Measurements from ENCODE around the gene NADK2.

The NADK2 gene

DNA sequence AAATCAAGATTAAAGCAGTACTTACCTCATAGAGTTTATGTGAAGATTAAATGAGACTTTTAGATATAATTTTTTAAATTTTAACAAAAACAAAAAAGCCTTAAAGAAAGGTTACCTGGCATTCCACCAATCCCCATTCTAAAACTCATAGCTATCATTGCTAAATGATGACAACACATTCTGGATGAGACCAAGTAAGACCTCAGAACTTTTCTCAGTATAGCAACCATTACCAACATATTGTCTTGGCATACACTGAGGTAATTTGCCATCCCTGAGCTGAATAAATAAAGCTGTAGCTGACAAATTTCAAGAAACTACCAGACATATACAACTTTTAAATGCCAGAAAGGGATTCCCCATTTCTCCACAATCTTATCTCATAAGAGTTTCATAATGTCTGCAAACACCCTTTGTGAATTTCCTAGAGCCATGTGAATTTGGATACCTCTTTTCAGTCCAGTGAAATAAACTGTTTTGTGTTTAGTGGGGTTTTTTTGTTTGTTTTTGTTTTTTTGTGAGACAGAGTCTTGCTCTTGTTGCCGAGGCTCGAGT, 30.5 kb upstream of the NADK2 start:
- TF ChIP-seq Cebpa-rat (IDR thresholded peaks at IDR 0.05): no peak
- Histone ChIP-seq H3K9me3 (no peaks in the 10 kb centered on the region), H3K4me2 (no peak overlapping the region), H3K27me3 (no peaks in the 10 kb centered on the region), H3K27ac (no peak overlapping the region), H3K4me3 (no peak overlapping the region), H3K9ac (no peak overlapping the region), H4K20me1 (no peaks in the 10 kb centered on the region), H3K4me1 (peaks cover 8% of the 10 kb centered on the region; the same call in 1 of the 2 replicates), H3K36me3 (no peaks in the 10 kb centered on the region)

DNA sequence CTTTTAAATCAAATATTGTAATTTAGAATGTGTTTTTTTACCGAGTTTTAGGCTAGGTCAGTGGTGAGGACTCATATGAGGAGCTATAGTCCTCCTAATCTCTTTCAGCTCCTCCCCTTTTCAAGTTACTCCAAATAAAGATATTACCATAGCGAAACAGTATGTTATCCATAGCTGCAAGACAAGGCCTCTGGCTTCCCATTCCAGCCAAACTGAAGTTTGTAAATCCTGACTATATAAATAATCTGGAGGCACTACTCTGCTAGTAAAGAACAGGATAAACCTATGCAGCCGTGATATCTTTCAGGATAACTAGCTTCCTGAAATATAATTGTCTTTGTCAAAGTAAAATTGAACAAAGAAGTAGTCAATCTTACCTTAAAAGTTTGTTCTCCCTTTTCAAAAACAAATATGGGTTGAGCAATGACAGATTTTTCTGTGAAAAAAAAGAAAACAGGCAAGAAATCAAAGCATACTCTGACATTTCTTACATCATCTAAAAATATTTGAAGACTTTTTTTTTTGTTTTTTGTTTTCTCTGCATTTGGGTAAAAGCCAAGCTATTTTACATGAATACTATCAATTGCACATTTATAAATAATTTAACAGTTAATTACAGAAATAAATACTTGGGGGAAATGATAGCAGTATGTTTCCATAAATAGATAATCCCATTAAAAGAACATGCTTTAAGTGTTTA, 29.3 kb upstream of the NADK2 start:
- H3K9me3 ChIP-seq: no peaks in the 10 kb centered on the region
- H3K36me3 ChIP-seq: no peaks in the 10 kb centered on the region
- no peak for TF ChIP-seq Cebpa-rat (IDR thresholded peaks at IDR 0.05)
- H3K27me3 ChIP-seq: no peaks in the 10 kb centered on the region
- H3K27ac ChIP-seq: no peak overlapping the region
- peaks cover 8% of the 10 kb centered on the region; the same call in 1 of the 2 replicates for H3K4me1 ChIP-seq
- no peak overlapping the region for H3K4me3 ChIP-seq
- H3K4me2 ChIP-seq: no peak overlapping the region
- H4K20me1 ChIP-seq: no peaks in the 10 kb centered on the region
- no peak overlapping the region for H3K9ac ChIP-seq

DNA sequence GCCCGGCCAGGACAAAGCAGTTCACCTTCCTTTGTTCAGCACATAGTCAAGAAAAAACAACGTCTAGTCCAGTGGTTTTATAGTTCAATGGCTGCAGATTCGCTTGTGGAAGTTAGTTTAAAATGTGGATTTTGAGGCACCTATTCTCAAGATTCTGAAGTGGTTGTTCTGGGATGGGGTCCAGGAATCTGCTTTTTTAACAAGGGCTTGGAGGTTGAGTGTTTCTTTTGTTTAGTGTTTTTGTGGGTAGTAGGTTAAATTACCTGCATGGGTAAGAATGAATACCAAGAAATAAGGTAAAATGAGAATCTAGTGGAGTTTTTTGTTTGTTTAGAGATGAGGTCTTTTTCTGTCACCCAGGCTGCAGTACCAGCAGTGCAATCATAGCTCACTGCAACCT, 28.4 kb upstream of the NADK2 start:
- Histone ChIP-seq H3K9me3 (no peaks in the 10 kb centered on the region), H3K4me2 (0 out of 2 replicates have a peak overlapping the region, but pooled peaks have one; percentile 1), H3K4me1 (peaks cover 8% of the 10 kb centered on the region; the same call in 1 of the 2 replicates), H3K27ac (no peak overlapping the region), H3K27me3 (no peaks in the 10 kb centered on the region), H3K4me3 (no peak overlapping the region), H3K36me3 (no peaks in the 10 kb centered on the region), H4K20me1 (no peaks in the 10 kb centered on the region), H3K9ac (no peak overlapping the region)
- no peak for TF ChIP-seq Cebpa-rat (IDR thresholded peaks at IDR 0.05)

DNA sequence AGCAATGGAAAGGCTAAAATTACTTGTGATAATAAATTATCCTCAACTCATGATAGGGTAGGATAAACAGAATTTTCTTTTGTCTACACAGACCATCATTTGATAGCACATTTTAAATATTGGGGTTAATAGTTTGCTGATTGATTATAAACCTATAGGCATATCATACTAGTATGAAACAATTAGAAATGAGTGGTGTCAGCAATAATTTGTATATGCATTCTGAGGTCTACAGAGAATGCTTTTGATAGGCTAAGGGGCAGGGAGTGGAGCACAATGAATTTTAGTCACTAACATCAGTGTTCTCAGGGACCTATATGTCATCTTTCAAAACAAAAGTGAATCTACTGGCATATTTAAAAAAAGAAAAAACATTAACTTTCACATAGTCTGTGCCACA, 27.8 kb upstream of the NADK2 start:
- Histone ChIP-seq H3K36me3 (no peaks in the 10 kb centered on the region), H3K9me3 (no peaks in the 10 kb centered on the region), H3K27me3 (no peaks in the 10 kb centered on the region), H3K4me2 (0 out of 2 replicates have a peak overlapping the region, but pooled peaks have one; percentile 1), H4K20me1 (no peaks in the 10 kb centered on the region), H3K27ac (no peak overlapping the region), H3K4me1 (peaks cover 8% of the 10 kb centered on the region; the same call in 1 of the 2 replicates), H3K4me3 (no peak overlapping the region), H3K9ac (no peak overlapping the region)
- no peak for TF ChIP-seq Cebpa-rat (IDR thresholded peaks at IDR 0.05)

- no peaks in the 10 kb centered on the region for H4K20me1 ChIP-seq
- H3K4me3 ChIP-seq: no peak overlapping the region
Observed at GRCh38 chr5:36267905-36268304, 26.2 kb upstream of the NADK2 start.

DNA sequence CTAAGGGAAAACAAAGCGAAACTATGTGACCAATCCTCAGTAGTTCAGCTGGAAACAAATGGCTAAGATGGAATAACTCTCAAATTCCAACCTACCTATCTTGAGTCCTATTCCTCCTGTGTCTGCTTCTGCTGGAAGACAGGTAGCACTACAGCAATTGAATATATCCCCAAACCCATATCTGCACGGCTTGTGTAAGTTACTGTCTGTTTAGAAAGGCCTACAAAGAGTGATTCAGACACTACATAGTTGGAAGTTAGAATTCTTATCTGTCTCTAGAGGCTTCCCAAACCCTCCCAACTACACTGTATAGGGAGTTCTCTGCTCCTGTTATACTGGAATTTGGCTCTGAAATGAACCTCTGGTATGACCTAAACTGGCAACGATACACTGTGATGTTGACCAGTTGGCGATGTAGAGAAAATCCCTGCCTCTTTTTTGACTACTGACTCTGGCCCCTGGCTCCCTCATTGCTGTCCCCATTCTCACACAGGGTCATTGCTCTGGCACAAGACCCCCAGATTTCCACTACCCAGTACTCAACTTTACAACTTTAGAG, 22.6 kb upstream of the NADK2 start:
- Histone ChIP-seq H3K4me2 (no peak overlapping the region), H3K4me3 (no peak overlapping the region), H3K9me3 (no peaks in the 10 kb centered on the region), H3K9ac (no peak overlapping the region), H4K20me1 (no peaks in the 10 kb centered on the region), H3K27me3 (no peaks in the 10 kb centered on the region), H3K27ac (no peak overlapping the region), H3K4me1 (peaks cover 17% of the 10 kb centered on the region), H3K36me3 (no peaks in the 10 kb centered on the region)
- no peak for TF ChIP-seq Cebpa-rat (IDR thresholded peaks at IDR 0.05)

More at GRCh38 chr5:36267905-36268304, 26.2 kb upstream of the NADK2 start:
- peaks cover 8% of the 10 kb centered on the region; the same call in 1 of the 2 replicates for H3K4me1 ChIP-seq
- TF ChIP-seq Cebpa-rat (IDR thresholded peaks at IDR 0.05): no peak
- no peak overlapping the region for H3K9ac ChIP-seq
- H3K9me3 ChIP-seq: no peaks in the 10 kb centered on the region
- H3K27ac ChIP-seq: no peak overlapping the region
- H3K36me3 ChIP-seq: no peaks in the 10 kb centered on the region
- H3K27me3 ChIP-seq: no peaks in the 10 kb centered on the region
- no peak overlapping the region for H3K4me2 ChIP-seq

- no peak for TF ChIP-seq Cebpa-rat (IDR thresholded peaks at IDR 0.05)
- no peaks in the 10 kb centered on the region for H4K20me1 ChIP-seq
- no peak overlapping the region for H3K27ac ChIP-seq
- H3K4me1 ChIP-seq: peaks cover 17% of the 10 kb centered on the region
- no peaks in the 10 kb centered on the region for H3K27me3 ChIP-seq
- H3K9me3 ChIP-seq: no peaks in the 10 kb centered on the region
- H3K9ac ChIP-seq: no peak overlapping the region; the same call in 1 of the 2 replicates
- H3K36me3 ChIP-seq: no peaks in the 10 kb centered on the region
- no peak overlapping the region for H3K4me3 ChIP-seq
- peak overlapping the region; percentile 19 for H3K4me2 ChIP-seq
Observed at GRCh38 chr5:36261186-36261585, 19.5 kb upstream of the NADK2 start.

DNA sequence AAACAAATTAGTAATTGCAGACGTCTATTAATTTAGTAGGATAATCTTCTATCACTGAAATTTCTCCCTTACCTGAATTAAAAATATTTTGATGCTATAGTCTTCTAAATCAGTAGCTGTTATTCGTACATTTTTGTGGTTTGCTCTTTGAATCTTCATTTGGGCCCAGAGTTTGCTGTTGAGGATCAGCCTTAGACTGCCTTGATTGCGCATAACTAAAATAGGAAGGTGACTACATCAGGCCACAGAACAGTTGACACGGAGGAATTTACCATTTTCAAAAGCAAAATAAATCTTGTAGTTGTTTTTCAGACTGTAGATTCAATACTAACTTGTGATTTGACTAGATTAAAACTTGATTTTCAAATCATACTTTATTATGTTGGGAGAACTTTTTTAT, 11.8 kb upstream of the NADK2 start:
- peaks cover 4% of the 10 kb centered on the region; the same call in 1 of the 2 replicates for H3K4me1 ChIP-seq
- H3K36me3 ChIP-seq: no peaks in the 10 kb centered on the region
- no peaks in the 10 kb centered on the region for H3K9me3 ChIP-seq
- no peak overlapping the region for H3K4me3 ChIP-seq
- no peak overlapping the region for H3K27ac ChIP-seq
- H3K9ac ChIP-seq: no peak overlapping the region
- H3K27me3 ChIP-seq: no peaks in the 10 kb centered on the region
- no peaks in the 10 kb centered on the region for H4K20me1 ChIP-seq
- H3K4me2 ChIP-seq: no peak overlapping the region
- TF ChIP-seq Cebpa-rat (IDR thresholded peaks at IDR 0.05): no peak

DNA sequence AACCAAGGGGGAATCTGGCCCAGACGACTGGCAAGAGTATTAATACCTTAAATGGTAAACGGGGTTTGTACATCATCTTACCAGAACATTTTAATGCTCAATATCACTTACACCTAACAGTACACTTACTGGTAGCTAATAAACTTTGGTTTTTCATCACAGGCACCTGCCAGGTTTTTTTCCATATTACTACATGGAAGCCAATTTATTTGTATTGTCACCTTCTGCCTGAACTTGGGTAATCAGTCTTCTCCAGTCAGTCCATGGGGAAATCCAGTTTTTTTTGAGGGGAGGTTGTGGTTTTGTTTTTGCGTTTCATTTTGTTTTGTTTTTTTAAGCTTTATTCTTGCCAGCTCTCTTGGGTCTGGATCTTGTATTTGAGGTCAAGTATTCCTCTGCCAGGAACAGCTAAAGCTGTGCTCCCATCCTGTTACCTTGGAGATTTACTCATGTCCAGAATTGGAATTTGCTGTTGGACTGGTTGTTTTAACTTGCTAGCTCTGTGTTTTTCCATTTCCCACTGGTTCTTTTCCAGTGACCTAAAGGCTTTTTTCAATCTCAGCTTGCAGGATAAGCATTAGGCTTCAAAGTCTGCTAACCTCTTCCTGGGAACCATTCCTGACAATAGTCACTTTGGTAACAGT, 11.1 kb upstream of the NADK2 start:
- Histone ChIP-seq H3K4me1 (peaks cover 4% of the 10 kb centered on the region; the same call in 1 of the 2 replicates), H3K36me3 (no peaks in the 10 kb centered on the region), H3K27me3 (no peaks in the 10 kb centered on the region), H3K9ac (no peak overlapping the region), H4K20me1 (no peaks in the 10 kb centered on the region), H3K9me3 (no peaks in the 10 kb centered on the region), H3K4me3 (no peak overlapping the region), H3K4me2 (no peak overlapping the region), H3K27ac (no peak overlapping the region)
- no peak for TF ChIP-seq Cebpa-rat (IDR thresholded peaks at IDR 0.05)

DNA sequence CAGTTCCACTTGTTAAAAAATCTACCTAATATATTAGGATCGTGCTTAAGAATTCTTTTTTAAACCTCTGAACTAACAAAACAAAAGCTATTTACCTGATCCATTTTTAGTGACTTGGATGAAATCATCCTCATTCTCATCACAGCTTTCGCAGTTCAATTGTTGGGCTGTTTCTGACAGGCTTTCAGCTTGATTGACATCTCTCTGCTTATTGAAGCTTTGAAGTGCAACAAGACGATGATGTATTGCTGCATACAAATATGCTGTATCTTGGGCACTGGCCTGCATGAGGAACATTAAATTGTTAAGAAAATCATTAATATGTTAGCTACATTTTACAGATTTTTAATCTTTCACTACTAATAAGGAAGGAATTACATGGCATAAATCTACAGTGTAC, 9.5 kb upstream of the NADK2 start:
- H3K4me3 ChIP-seq: no peak overlapping the region
- H3K4me1 ChIP-seq: peaks cover 4% of the 10 kb centered on the region; the same call in 1 of the 2 replicates
- H3K27ac ChIP-seq: no peak overlapping the region
- H3K36me3 ChIP-seq: no peaks in the 10 kb centered on the region
- no peak overlapping the region for H3K4me2 ChIP-seq
- TF ChIP-seq Cebpa-rat (IDR thresholded peaks at IDR 0.05): no peak
- no peaks in the 10 kb centered on the region for H3K9me3 ChIP-seq
- H3K27me3 ChIP-seq: no peaks in the 10 kb centered on the region
- H4K20me1 ChIP-seq: no peaks in the 10 kb centered on the region
- H3K9ac ChIP-seq: no peak overlapping the region
